Stimulated activated CD8-positive, alpha-beta memory T cell treated with anti-CD3 and anti-CD28 coated beads, Interleukin-12 subunit alpha, Interleukin-12 subunit beta, amount 100 ng/mL, for 24 hours (primary cell): ENCODE data around the gene TRIM65.

Experiments used
- DNase-seq: peaks from one replicate; pipeline ENCODE4 v3.0.0-alpha.2; 2020; ENCODE audit errors: extremely low read depth

The TRIM65 gene

DNA sequence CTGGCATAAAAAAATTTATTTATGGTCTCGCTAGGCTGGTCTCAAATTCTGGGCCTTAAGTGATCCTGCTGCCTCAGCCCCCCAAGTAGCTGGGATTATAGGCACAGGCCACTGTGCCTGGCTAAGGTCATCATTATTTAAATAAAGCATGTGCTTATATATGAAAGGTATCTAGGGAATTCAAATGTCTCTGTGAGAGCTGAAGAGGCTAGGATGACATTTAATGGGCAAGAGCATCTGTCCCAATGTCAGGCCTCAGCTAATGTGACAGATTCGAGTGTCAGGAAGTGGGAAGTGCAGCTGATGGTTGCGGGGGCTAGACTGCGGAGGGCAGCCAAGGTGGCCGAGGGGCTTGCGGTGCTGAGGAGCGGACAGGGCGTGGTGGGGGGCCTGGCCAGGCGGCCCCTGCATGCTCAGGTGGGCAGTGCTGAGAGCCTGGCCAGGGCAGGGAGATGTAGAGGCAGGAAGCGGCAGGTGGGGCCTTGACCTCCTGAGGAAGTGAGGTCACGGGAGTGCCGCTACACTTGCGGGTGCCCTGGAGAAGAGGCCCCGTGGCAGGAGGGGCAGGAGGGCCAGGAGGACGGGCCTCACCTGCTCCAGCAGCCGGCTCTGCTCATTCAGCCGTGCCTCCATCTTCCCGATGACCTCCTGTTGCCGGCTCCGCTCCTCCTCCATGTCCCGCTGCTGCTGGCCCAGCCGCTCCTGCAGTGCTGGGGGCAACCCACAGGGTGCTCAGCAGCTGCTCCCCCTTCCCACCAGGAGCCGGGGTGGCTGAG is 20.6 kb upstream of the TRIM65 start:
- no peak for DNase-seq

DNA sequence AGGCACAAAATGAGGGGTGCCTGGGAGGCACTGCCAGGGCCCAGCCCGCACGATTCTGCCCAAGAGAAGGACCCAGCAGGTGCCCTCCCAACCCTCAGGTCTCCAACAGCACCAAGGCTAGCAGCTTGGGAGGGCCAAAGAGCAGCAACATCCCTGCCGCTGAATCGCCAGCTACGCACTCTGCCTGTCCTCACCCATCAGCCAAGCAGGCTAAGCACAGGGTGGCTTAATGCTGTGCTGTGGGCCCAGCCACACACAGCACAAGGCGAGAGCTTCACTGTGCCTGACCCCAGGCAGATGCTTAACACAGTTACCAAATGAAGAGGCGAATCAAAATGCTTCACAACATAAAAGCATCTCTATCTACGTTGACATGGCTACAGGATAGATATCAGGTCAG is 18.5 kb upstream of the TRIM65 start:
- DNase-seq: no peak

DNA sequence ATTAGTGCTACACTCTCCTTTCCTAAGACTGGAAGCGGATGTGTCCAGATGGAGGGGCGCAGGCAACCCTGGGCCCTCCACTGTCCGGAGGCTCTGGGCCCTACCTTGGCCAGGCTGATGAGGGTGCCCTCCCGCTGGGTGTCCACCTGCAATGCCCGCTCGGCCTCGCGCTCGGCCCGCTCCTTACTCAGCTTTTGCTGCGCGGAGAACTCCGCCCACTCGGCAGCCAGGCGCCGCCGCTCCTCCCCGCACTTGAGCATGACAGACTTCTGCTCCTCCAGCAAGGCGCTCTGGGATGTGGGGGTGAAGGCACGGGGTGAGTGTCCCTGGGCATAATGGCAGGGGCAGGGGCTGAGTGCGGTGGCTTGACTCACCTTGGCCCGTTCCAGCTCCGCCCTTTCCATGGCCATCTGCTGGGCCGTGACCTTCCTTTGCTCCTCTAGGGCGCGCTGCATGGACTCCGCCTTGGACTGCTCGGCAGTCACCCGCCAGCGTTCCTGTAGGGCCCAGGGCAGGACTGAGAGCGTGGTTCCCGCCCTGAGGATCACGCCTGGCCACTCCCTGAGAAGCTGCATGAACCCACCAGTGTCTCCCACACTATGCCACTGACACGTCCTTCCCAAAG is 18.0 kb upstream of the TRIM65 start:
- no peak for DNase-seq

DNA sequence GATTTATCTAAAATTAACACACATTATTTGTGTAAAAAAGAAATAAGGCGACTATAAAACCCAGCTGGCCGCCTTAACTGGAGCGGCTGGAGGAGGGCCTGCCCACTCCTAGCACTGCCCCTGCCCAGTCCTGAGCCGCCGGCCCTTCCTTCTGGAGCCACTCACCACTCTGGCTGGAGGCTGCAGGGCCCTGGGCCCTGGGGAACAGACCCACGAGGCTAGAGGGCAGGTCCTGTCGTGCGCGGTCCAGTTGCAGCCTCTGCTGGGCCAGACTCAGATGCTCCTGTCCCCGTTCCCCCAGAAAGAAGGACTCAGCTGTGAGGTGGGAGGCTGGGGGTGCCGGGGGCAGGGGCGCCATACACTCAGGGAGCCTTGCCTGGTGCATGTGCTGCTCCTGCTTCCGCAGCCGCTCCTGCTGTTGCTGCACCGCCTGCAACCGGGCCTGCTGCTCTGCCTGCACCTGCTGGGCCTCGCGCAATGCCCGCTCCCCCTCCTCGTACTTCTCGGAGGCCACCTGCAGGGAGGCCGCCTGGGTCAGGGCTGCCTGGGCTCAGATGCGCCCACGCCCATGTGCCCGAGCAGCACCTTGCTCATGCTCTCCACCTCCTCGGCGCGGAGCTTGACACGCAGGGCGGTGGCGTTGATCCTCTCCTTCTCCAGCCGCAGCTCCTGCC is 16.9 kb upstream of the TRIM65 start:
- no peak for DNase-seq

DNA sequence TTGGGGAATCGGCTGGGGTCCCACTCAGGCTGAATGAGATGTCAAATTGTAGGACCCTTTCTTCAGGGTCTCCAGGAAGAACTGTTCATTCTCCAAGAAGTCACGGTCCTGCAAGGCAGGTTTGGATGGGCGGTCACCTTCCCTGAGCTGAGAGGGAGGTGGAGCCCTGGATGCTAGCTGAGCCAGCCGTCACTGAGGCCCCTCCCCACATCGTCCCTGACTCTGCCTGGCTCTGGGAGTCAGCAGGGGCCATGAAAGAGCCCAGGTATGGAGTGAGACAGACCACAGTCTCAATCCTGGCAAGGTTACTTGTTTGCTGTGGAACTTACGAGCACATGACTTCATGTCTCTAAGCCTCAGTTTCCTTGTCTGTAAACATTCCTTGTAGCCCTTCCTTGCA is 13.9 kb upstream of the TRIM65 start:
- no peak for DNase-seq

DNA sequence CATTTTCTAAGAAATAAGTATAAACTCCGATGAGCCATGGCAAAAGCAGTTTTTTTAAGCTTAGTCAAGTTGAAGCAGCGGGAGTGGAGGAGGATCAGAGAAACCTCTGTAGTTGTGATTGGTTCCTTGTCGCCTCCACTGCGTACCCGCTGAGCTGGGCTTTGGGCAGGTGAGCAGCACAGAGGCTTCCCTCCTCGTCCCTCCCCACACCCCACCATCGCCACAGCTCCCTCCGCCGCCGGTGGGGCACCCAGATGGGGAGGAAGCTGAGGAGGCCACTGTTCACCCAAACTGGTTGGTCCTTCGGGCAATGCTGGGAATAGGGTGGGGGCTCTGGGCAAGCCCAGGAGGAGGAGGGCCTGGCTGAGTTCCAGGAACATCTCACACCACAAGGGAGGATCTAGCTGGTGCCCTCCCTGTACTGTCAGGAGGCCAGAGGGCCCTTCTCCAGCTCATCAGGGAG is 13.1 kb upstream of the TRIM65 start:
- no peak for DNase-seq

DNA sequence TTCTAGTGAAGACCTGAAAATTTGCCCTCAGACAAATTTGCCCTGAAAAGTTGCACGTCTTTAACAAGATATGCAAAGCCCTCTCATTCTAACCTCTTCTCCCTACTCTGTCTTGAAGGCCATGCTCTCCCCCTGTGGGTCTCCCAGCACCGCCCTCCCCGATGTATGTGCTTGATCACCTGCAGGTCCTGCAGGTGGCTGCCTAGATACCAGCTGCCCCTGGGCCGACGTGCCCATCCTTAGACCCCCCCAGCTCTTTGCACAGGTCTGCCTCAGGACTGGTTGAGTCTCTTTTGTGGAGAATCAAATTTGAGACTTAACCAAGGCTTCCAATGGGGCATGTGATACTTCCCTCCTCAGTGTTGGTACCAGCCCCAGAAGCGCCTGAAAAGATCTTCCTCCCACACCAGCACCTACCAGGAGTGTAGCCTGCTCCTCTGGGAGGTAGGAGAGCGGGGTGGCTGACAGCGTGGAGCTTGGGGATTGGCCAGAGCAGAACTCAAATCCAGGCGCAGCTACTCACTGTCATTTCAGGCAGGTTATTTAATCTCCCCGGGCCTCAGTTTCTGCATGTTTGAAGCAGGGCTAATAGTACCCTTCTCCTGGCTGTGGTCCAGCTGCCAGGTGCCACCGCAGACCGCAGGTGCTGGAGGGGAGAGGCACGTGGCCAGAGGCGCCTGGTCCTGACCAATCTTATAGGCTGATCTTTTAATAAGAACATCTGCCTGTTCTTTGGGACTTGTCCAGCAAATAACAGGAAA is 12.5 kb upstream of the TRIM65 start:
- DNase-seq: no peak

DNA sequence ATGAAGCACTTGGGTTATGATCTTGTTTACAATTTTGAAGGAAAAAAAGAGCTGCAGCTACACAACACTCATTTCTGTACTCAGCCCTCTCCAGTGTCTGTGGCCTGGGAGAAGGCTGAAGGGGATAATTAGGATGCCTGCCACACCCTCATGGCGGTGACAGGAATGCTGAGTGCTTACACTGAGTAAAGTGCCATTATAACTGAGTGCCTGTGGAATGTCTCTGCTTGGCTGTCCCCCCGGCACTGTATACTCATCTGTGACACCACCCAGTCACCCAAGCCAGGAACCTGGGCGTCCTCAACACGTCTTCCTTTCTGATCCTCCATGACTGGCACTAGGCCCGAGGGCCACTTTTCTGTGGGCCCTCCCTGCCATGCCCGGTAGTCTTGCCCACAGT is 11.4 kb upstream of the TRIM65 start:
- no peak for DNase-seq

DNA sequence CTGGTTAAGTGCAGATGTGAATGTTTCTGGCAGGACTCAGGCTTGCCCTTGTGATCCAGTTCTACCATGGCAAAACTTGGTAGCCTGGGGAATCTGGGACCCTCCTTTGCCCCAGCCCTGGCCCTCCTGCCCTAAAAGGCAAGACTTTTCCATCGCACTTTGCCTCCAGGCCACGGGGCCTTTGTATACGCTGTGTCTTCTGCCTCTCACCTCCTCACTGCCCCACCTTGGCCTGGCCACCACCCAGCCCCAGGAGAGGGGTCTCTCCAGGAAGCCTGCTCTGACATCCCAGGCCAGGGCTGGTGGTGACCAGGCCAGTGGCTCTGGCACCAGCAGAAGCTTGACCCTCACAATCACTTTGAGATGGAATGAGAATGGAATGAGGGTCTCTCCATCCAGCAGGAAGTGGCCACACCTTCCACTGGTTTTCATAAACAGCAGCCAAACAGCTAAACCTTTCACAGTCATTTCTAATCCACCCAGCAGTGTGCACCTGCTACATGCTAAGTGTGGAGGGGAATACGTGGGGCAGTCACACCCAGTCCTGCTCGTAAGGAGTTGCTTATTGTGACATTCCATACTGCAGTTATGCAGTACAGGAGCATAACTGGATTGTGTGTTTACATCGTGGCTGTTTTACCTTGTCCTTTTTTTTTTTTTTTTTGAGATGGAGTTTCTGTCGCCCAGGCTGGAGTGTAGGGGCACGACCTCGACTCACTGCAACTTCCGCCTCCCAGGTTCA is 9.6 kb upstream of the TRIM65 start:
- DNase-seq: no peak

DNA sequence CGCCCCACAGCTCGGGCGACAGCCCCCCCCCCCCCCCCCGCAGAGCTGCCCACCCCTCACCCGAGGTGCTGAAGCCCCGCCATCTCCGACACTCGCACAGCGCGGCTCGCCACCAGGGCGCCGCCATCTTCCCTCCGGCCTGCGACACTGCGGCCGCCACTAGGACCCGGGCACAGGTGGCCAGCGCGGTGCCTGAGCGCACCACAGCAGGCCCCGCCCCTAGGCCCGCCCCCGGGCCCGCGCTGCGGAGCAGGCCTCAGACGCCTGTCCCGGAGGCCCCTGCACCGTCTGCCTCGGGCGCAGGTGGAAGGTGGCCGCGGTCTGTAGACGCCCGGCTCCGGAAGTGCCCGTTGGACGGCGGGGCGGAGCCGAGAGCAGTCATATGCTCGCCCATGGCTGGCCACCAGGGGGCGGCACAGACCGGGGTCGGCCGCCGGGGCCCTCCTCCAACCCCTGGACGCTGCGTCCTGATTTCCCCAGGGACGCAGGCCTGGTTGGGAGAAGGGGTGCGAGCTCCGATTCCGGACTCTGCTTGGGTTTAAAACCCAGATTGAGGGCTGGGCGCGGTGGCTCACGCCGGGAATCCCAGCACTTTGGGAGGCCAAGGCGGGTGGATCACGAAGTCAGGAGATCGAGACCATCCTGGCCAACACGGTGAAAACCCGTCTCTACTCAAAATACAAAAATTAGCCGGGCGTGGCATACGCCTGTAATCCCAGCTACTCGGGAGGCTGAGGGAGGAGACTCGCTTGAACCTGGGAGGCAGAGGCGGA is 8.2 kb upstream of the TRIM65 start, which contains the start of gene MRPL38:
Gene MRPL38, minus strand, starts transcription at position 136 of the 773 bp plus-strand sequence. Its CDS starts 9 bp downstream, at position 127.
- DNase-seq: peak; percentile 86

DNA sequence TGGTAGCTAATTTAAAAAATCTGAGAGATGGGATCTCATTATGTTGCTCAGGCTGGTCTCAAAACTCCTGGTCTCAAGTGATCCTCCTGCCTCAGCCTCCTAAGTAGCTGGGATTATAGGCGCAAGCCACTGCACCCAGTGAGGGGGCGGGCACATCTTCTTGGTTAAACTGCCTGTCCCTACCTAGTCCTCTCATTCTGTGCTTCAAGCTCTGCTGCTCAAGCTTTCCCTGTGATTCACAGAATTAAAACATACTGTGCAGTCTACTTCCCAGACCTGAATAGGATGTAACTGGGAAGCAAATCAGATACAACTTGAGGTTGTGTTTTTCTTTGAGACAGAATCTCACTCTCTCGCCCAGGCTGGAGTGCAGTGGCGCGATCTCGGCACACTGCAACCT is 5.7 kb upstream of the TRIM65 start:
- DNase-seq: no peak

DNA sequence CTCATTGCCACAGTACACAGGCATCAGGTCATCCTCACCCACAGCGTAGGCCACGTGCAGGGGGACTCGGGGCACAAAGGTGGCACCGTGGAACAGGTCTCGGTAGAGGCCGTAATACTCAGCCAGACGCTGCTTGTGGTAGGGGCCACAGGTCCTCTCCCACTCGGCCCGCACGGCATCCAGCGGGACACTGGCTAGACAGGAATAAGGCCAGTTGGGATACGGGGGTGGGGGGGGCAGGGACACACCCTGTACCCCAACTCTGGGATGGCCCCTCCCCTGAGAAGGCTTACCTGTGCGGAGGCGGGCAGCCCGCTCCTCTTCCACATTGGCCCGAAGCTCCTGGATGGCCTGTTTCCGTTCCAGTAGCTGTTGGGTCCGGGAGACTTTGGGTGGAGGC is 5.0 kb upstream of the TRIM65 start:
- DNase-seq: no peak

DNA sequence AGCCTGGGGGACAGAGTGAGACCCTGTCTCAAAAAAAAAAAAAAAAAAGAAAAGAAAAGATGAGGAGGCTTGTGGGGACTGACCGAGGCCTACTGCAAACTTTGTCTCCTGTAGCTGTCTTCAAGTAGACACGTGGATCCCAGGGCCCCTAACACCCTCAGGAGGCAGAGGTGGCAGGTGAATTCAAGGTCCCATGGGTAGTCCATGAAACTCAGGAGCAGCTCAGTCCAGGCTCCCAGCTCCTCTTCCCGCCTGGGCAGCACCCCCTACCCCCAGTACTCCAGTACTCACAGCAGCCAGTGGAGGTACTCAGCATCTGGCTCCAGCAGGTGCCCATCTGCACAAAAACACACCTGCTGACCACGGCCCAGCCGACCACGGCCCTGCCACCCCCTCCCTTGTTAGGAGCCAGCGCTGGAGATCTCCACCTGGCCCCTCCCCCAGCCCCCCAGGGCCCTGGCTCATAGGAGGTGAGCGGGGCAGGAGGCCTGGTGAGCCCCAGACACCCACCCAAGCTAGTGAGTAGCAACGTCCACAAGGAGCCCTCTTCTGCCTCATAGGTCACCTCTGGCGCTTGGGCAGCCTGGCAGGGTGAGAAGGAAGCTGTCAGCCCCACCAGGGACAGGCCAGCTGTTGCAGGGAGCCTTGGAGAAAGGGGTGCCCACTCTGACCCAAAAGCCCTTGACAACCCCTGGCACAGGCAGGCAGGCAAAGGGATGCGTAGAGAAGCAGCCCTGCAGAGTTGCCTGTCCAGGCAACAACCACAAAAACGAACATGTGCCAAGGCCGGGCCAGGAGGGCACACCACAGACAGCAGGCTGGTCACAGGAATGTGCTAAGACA is 4.2 kb upstream of the TRIM65 start:
- DNase-seq: no peak

DNA sequence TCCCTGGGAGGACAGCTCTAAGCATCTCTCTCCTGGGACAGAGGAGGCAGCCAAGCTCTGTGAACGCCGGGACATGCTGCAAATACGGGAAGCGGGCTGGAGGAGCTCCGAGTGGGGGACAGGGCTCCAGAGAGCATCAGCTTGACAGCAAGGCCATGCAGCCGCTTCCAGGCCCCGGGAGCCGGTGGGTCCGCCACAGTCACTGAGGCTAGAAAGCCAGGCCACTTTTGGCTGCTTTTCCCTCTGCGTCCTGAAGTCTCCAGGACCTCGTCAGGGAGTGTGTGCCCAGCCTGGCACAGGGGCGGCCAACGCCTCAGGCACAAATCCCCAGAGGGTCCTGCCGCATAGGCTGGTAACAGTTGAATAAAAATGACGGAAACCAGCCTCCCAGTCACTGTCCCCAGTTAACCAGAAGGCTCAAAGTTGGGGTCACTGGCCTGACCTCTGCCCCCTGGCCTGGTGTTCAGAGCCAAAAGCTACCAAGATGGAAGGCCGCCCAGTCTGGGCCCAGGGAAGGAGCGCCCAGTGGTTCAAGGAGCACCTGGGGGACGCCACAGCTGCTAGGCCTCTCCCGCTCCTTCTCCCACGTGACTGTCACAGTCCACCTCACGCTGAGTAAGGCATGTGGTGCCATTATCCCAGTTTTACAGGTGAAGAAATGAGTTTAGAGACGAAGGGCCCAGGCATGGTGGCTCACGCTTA is 3.2 kb upstream of the TRIM65 start:
- no peak for DNase-seq

DNA sequence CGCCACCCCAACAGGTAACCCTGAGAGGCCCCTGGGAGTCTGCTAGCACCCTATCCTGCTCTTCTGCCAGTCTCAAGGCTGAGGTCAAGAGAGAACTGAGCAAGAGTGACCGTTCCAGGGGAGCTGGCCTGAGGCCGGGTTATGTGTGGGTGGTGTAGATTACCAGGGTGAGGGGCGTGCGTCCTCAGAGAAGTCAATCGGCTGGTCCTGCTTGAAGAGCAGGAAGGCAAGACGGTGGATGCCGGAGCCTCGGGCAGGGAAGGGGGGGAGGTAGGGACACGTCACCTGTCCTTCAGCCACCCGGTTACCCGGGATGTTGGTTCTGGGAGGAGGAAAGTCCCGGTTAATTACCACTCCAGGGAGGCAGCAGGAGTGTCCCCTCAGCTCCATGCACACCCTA is 2.6 kb upstream of the TRIM65 start:
- no peak for DNase-seq

DNA sequence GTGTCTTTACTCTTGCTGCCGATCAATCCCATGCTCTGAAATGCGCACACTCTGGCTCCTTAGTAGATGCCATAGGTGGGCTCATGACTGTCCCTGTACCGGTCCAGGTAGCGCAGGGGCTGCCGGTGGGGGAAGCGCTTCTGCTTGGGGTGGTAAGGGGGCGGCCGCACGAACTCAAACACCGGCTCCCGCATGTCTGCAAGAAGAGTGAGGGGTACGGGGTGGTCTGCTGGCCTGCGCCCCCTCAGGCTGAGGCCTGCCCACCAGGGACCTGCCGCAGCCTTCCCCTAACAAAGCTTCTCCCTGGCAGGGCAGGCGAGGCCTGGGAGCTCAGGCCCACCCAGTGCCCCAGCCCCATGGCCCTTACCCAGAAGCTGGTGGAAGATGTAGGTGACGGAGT is 2.0 kb upstream of the TRIM65 start:
- DNase-seq: no peak

DNA sequence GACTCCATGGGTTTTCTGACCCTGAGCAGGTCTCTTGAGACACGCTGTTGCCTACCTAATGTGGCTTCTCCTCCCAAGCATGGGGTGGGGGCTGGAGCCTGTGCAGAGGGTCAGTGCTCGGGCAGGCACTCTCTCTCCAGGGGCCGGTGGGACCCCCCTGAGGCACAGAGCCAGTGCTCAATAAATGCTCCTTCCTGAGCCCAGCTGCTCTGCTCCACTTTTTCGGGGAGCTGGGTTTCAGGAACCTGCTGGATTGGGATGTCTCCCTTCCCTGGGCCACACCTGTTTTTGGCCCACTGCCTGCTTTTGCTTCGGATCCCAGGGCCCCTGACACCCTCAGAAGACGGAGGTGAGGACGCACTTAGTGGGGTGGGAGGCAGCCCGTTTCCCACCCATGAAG is 1.3 kb upstream of the TRIM65 start:
- DNase-seq: no peak

DNA sequence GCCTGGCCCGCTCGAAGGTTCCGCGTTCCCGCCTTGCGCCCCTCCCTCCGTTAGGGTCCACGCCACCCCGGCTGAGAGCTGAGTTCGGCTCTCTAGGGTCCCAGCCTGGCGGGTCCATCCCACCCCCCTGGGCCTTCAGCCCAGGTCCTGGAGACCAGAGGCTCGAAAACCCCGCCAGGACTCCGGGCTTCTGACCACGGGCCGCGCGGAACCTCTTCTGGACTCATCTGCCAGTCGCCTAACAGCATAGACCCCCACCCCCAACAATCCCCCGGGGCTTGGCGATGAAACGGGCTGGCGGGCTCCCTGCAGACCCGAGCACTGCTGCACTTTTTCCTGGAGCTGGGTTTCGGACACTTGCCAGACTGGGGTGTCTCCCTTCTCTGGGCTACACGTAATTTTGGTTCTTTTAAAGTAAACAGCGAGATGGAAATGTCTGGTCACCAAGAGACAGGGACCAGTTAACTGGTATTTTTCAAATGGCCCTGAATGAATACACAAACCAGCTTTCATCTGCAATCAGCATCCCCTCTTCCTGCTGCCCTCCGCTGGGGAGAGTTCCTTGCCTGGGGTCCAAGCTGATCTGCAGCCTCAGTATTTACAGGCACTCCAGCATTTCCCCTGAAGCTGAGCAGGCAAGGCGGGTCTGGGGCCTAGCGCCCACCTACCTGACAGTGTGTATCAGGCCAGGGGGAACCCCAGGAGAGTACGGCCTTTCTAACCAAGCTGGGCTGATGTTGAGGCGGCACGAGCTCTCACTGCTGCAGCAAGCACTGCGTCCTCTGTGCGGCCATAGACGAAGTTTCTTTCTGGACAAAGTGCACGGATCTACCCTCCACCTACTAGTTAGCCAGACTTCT is 639 bp upstream of the TRIM65 start:
- DNase-seq: no peak
